Motor neuron (in vitro differentiated cells): ENCODE results near the gene CES3. TPM values are rescaled to one million over a fixed set of nuclear protein-coding genes. Genes with fewer than 3 reads are reported as not detected.
"Not testable (repeated sequence)": the region's sequence is repeated elsewhere in the genome, so short reads cannot be mapped to it uniquely, and the experiment has no call there.

Experiments used
- ATAC-seq, 8 experiments: fragments of 200-7000 bp; cut with Tn5 transposase; replicated peaks in 6 of 8; 2 replicates each; pipeline ENCODE4 v1.8.0; 2021; ENCODE audit warnings: mild to moderate bottlenecking in 8 of 8, moderate library complexity in 8 of 8
- H3K27ac ChIP-seq, 2 donors: fragments of 250-450 bp; sonication (Bioruptor Pico); 2 replicates each; pipeline ENCODE4 v1.9.0; 2021; ENCODE audit warnings: antibody characterized with exemption in 2 of 2, mild to moderate bottlenecking in 2 of 2, moderate library complexity in 1 of 2
- H3K4me1 ChIP-seq, 2 donors: fragments of 250-450 bp; sonication (Bioruptor Pico); replicated peaks in 1 of 2; 2 replicates each; pipeline ENCODE4 v1.6.1; 2021; ENCODE audit warnings: antibody characterized with exemption in 2 of 2, mild to moderate bottlenecking in 2 of 2, moderate library complexity in 1 of 2
- H3K4me3 ChIP-seq, 5 donors: fragments of 250-450 bp; sonication (Bioruptor Pico); 2 replicates each; pipeline ENCODE4 v1.9.0; 2021; ENCODE audit warnings: antibody characterized with exemption in 5 of 5, mild to moderate bottlenecking in 5 of 5, moderate library complexity in 4 of 5
- WGBS, 10 experiments: fragments of 450-650 bp; shearing (Covaris generic); methylation state at CpG; one replicate each; pipeline ENCODE4 v1.0.0; 2022; 5-methylcytosine and 5-hydroxymethylcytosine counted together
- in situ Hi-C, 9 experiments: fragments of 400-800 bp; cut with MboI; loops; one replicate each; pipeline ENCODE4 v1.15.0; 2021; ENCODE audit warnings: low sequenced_read_pairs in 9 of 9, low pct_unique_long_range_greater_than_20kb in 2 of 9; ENCODE audit not compliant: unreplicated experiment in 9 of 9
- total RNA-seq, 8 experiments: library from RNA; unstranded; fragments of 300-600 nt; gene quantifications; 2 replicates each; pipeline versions ENCODE4 v1.2.3 to v1.2.4, GENCODE V29; 2022

Gene CES3
- total RNA-seq, 8 experiments from 2014 or later = 0.09 to 1.9 (median 0.53) TPM

DNA sequence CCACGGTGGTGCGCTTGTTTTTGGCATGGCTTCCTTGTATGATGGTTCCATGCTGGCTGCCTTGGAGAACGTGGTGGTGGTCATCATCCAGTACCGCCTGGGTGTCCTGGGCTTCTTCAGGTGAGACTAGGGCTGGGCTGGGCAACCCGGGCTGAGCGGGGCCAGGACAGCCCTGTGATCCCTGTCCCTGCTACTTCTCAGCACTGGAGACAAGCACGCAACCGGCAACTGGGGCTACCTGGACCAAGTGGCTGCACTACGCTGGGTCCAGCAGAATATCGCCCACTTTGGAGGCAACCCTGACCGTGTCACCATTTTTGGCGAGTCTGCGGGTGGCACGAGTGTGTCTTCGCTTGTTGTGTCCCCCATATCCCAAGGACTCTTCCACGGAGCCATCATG is 20.8 kb upstream of the CES3 start:
- Histone ChIP-seq H3K4me1 (peaks cover 11 to 13% of the 10 kb centered on the region in 2 donors), H3K4me3 (no peak overlapping the region), H3K27ac (no peak overlapping the region)
- ATAC-seq = no peak
- in situ Hi-C loops = loop anchor here in 1 of 9 experiments (25.0 kb wide), 1 partner anchor 472 kb away; the partner anchor contains the start of gene ZDHHC1
- WGBS, 10 experiments = 80 to 100% (median 92%) methylated on average over 1 to 5 of the region's 16 CpGs; no CpG with 5 or more reads in 5 of the 10 experiments

DNA sequence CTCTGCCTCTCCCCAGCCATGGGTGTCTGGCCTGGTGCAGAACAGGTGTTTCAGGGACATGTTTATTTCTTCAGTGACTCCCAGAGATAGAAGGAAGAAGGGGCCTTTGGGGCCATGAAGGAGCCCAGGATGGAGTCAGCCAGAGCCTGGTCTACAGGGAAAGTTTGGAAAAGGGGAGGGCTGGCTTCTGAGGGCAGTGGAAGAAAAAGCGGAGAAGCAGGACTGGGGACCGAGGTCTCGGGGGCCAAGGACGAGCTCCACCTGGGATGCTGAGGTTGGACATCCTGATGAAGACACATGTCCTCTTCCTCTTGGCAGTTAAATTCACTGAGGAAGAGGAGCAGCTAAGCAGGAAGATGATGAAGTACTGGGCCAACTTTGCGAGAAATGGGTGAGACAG is 18.1 kb upstream of the CES3 start:
- in situ Hi-C loops = loop anchor here in 1 of 9 experiments (25.0 kb wide), 1 partner anchor 469 kb away; the partner anchor contains the start of gene ZDHHC1

DNA sequence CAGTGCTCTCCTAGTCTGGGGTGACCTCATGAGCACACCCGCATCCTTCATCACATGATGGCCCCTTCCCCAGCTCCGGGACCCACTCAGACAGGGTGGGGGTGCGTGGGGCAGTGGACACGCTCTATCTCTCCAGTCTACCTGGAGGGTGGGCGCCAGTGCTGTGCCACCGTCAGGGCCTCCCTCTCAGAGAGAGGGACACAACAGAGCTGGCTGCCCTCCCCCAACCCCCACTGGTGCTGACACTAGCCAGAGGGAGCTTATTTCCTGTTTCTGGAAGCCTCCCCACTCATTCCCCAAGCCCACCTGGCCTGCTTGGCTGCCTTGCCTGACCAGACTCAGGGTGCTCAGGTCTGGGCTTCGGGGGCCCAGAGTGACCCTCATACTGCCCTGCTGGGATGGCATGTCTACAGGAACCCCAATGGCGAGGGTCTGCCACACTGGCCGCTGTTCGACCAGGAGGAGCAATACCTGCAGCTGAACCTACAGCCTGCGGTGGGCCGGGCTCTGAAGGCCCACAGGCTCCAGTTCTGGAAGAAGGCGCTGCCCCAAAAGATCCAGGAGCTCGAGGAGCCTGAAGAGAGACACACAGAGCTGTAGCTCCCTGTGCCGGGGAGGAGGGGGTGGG is 17.5 kb upstream of the CES3 start:
- peak in 1 of 8 experiments; percentile 5 for ATAC-seq
- Histone ChIP-seq H3K27ac (no peak overlapping the region), H3K4me1 (peaks cover 0 to 8% of the 10 kb centered on the region in 2 donors), H3K4me3 (no peak overlapping the region)
- in situ Hi-C loops = loop anchor here in 1 of 9 experiments (25.0 kb wide), 1 partner anchor 469 kb away; the partner anchor contains the start of gene ZDHHC1
- 90 to 100% (median 95%) methylated on average over 1 to 2 of the region's 15 CpGs; no CpG with 5 or more reads in 6 of the 10 experiments for WGBS, 10 experiments

More for the DNA sequence above, 18.1 kb upstream of the CES3 start:
- 55 to 100% (median 80%) methylated on average over 3 to 4 of the region's 5 CpGs; no CpG with 5 or more reads in 7 of the 10 experiments for WGBS, 10 experiments
- no peak for ATAC-seq
- Histone ChIP-seq H3K4me1 (peaks cover 0 to 3% of the 10 kb centered on the region in 2 donors), H3K4me3 (no peak overlapping the region), H3K27ac (no peak overlapping the region)

DNA sequence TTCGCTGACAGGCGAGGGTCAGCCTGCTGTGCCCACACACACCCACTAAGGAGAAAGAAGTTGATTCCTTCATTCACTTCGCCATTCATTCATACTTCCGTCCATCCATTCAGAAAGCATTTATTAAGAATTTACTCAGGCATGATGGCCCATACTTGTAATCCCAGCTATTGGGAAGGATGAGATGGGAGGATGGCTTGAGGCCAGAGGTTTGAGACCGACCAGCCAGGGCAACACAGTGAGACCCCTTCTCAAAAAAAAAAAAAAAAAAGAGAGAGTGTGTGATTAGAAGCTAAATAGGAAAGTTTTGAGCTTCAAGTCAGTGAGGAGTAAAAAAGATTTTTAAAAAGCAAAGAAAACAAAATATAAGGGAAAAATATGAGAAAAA is 17.0 kb upstream of the CES3 start:
- in situ Hi-C loops = loop anchor here in 1 of 9 experiments (25.0 kb wide), 1 partner anchor 468 kb away; the partner anchor contains the start of gene ZDHHC1
- no peak overlapping the region for H3K27ac ChIP-seq
- WGBS, 10 experiments = 50 to 100% (median 100%) methylated on average over 1 to 4 of the region's 5 CpGs
- peaks cover 3 to 10% of the 10 kb centered on the region in 2 donors for H3K4me1 ChIP-seq
- no peak overlapping the region for H3K4me3 ChIP-seq
- no peak for ATAC-seq

DNA sequence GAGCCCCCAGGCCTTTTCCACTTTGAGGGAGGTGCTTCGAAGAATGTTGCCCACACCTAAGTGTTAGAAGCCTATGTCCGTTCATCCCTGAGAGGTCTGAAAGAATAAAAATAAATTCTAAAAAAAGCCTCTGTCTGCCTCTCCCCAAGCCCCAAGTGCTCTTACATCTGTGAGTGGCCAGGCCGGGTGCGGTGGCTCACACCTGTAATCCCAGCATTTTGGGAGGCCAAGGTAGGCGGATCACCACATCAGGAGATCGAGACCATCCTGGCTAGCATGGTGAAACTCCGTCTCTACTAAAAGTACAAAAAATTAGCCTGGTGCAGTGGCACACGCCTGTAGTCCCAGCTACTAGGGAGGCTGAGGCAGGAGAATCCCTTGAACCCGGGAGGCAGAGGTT is 16.1 kb upstream of the CES3 start:
- H3K4me1 ChIP-seq = peaks cover 4 to 10% of the 10 kb centered on the region in 2 donors
- not testable (repeated sequence) for H3K27ac ChIP-seq, ATAC-seq, H3K4me3 ChIP-seq
- WGBS, 10 experiments = 40 to 100% (median 84%) methylated on average over 1 to 7 of the region's 9 CpGs; no CpG with 5 or more reads in 2 of the 10 experiments
- in situ Hi-C loops = loop anchor here in 1 of 9 experiments (25.0 kb wide), 1 partner anchor 467 kb away; the partner anchor contains the start of gene ZDHHC1

DNA sequence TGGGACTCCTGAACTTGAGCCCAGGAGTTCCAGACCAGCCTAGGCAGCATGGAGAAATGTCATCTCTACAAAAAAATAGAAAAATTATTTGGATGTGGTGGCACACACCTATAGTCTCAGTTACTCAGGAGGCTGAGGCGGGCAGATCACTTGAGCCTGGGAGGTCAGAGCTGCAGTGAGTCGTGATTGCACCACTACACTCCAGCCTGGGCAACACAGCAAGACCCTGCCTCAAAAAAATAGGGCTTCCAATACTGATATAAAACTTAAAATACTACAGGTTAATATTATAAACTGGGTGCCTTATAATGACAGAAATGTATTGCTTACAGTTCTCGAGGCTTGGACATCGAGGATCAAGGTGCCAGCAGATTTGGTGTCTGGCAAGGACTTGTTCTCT is 15.1 kb upstream of the CES3 start:
- in situ Hi-C loops = loop anchor here in 1 of 9 experiments (25.0 kb wide), 1 partner anchor 466 kb away; the partner anchor contains the start of gene ZDHHC1
- ATAC-seq = no peak
- 20 to 100% (median 77%) methylated on average over 1 to 4 of the region's 4 CpGs; no CpG with 5 or more reads in 4 of the 10 experiments for WGBS, 10 experiments
- no peak overlapping the region for H3K27ac ChIP-seq
- no peak overlapping the region for H3K4me3 ChIP-seq
- peaks cover 4 to 10% of the 10 kb centered on the region in 2 donors for H3K4me1 ChIP-seq

DNA sequence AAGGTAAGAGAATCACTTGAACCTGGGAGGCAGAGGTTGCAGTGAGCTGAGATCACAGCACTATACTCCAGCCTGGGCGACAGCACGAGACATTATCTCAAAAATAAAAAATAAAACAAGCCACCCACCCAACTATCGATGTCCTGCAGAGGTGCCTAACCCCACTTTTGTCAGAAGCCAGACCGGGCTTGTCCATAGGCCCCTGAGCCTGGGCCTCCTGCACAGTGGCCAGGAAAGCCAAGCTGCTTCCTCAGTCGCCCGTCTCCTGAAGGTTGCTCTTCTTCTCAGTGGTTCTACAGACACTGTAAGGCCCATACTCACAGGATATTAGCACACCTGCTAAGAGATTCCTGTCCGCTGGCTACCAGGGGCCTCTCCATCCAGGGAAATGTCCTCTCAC is 14.5 kb upstream of the CES3 start:
- ATAC-seq = no peak
- in situ Hi-C loops = loop anchor here in 1 of 9 experiments (25.0 kb wide), 1 partner anchor 466 kb away; the partner anchor contains the start of gene ZDHHC1

GRCh38 chr16:66946974-66947301 is 14.1 kb upstream of the CES3 start:
- ATAC-seq = peak in 1 of 8 experiments; percentile 2
- WGBS, 10 experiments = 0 to 43% (median 29%) methylated on average over 1 to 5 of the region's 5 CpGs
- Histone ChIP-seq H3K4me1 (peaks cover 4 to 10% of the 10 kb centered on the region in 2 donors), H3K4me3 (no peak overlapping the region), H3K27ac (no peak overlapping the region)
- in situ Hi-C loops = loop anchor here in 1 of 9 experiments (25.0 kb wide), 1 partner anchor 465 kb away; the partner anchor contains the start of gene ZDHHC1

More for the DNA sequence above, 14.5 kb upstream of the CES3 start:
- no peak overlapping the region for H3K4me3 ChIP-seq
- 43 to 87% (median 66%) methylated on average over 1 to 6 of the region's 7 CpGs; no CpG with 5 or more reads in 3 of the 10 experiments for WGBS, 10 experiments
- H3K4me1 ChIP-seq = peaks cover 4 to 10% of the 10 kb centered on the region in 2 donors
- H3K27ac ChIP-seq = no peak overlapping the region

DNA sequence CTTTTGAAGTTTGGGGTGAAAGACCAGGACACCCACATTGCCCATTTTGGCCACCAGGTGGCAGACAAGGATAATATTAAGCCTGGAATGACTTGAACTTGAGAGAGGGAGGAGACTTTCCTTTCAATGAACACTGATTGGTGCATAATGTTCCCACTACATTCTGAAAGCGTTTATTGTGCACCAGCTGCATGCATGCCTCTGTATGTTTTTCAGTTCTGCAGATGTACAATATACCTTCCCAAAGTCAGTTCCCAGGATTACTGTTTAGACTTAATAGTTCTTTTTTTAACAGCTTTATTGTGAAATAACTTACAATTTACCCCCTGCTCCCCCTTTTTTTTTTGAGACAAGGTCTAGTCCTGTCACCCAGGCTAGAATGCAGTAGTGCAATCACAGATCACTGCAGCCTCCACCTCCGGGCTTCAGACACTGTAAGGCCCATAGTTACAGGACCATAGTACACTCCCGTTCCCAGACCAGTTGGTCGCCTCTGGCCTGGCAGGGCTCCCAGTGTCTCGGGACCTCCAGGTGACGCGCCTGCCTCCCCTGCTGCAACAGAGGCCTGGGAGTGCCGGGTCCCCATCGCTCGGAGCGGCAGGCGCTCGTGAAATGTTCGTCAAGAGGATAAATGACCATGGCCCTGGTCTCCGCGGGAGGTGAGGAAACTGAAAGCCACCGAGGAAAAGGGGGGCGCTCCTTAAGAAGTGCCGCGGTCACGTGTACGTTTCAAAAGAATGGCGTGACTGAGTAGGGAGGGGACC is 13.6 kb upstream of the CES3 start:
- ATAC-seq = peak; percentile 53 to 86 (median 63)
- Histone ChIP-seq H3K27ac (no peak overlapping the region), H3K4me1 (peaks cover 4 to 10% of the 10 kb centered on the region in 2 donors), H3K4me3 (peak overlapping the region in 3 of 5 donors; percentile 12 to 24 (median 20))
- in situ Hi-C loops = loop anchor here in 1 of 9 experiments (25.0 kb wide), 1 partner anchor 465 kb away; the partner anchor contains the start of gene ZDHHC1
- WGBS, 10 experiments = 0% methylated on average over 1 to 2 of the region's 23 CpGs; no CpG with 5 or more reads in 4 of the 10 experiments

DNA sequence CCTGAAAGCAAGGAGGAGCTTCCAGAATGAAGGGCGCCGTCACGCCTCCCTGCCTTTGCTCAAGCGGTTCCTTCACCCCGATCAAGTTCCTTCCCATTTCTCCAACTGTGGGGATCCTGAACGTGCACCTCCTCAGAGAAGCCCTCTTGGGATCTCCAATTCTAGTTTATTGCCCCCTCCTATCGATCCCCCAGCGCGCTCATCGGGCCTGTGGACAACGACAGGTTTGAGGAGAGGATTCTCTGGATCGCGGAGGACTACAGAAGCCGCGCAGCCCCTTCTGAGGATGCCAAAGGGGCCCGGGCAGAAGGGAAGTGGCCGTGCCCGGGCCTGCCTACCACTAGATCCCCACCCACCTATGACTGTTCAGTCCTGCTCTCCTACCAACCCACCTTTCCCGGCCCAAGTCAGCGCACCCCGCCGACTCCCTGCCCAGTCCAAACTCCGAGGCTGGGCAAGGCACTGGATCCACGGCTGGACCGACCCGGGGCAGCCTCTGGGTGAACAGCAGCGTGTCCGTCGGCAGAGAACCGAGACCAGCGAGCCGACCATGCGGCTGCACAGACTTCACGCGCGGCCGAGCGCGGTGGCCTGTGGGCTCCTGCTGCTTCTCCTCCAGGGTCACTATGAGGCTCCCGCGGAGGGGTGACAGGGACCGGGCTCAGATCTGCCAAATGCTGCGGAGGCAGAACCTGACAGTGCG is 12.8 kb upstream of the CES3 start:
- Histone ChIP-seq H3K4me3 (peak overlapping the region in 4 of 5 donors; percentile 12 to 24 (median 16)), H3K4me1 (peaks cover 4 to 10% of the 10 kb centered on the region in 2 donors), H3K27ac (no peak overlapping the region)
- WGBS, 10 experiments = 0 to 12% (median 2%) methylated on average over 1 to 14 of the region's 44 CpGs; no CpG with 5 or more reads in 6 of the 10 experiments
- in situ Hi-C loops = loop anchor here in 1 of 9 experiments (25.0 kb wide), 1 partner anchor 464 kb away; the partner anchor contains the start of gene ZDHHC1
- ATAC-seq = peak; percentile 11 to 63 (median 46)

- Histone ChIP-seq H3K4me3 (peak overlapping the region in 3 of 5 donors; percentile 12 to 24 (median 20)), H3K27ac (no peak overlapping the region), H3K4me1 (peaks cover 4 to 10% of the 10 kb centered on the region in 2 donors)
- 8 to 55% (median 15%) methylated on average over 2 to 9 of the region's 21 CpGs; no CpG with 5 or more reads in 6 of the 10 experiments for WGBS, 10 experiments
- ATAC-seq = peak in 4 of 8 experiments; percentile 2 to 38 (median 36)
- in situ Hi-C loops = loop anchor here in 1 of 9 experiments (25.0 kb wide), 1 partner anchor 463 kb away; the partner anchor contains the start of gene ZDHHC1
Observed at GRCh38 chr16:66948837-66949225, 12.2 kb upstream of the CES3 start.

GRCh38 chr16:66949472-66949871 is 11.6 kb upstream of the CES3 start:
- Histone ChIP-seq H3K4me3 (no peak overlapping the region), H3K4me1 (peaks cover 4 to 10% of the 10 kb centered on the region in 2 donors), H3K27ac (no peak overlapping the region)
- ATAC-seq = no peak
- in situ Hi-C loops = loop anchor here in 1 of 9 experiments (25.0 kb wide), 1 partner anchor 463 kb away; the partner anchor contains the start of gene ZDHHC1
- 23 to 100% (median 56%) methylated on average over 1 to 6 of the region's 6 CpGs; no CpG with 5 or more reads in 2 of the 10 experiments for WGBS, 10 experiments
